ENCODE results near the gene PPFIA4. TPM values are rescaled to one million over a fixed set of nuclear protein-coding genes. Genes with fewer than 3 reads are reported as not detected.

The PPFIA4 gene
- total and polyA plus RNA-seq, 9 of the 15 experiments (the other 6 are each of a cell fraction or from before 2014, with no cell fraction given) = 0.07 to 12.0 (median 0.70) TPM

DNA sequence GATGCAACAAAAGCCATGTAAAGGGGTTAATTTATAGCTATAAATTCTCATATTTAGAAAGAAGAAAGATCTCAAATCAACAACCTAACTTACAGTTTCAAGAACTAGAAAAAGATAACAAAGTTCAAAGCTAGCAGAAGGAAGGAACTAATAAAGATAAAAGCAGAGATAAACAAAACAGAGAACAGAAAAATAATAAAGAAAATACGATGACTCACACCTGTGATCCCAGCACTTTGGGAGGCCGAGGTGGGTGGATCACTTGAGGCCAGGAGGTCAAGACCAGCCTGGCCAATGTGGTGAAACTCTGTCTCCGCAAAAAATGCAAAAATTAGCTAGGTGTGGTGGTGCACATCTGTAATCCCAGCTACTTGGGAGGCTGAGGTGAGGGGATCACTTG is 31.5 kb upstream of the PPFIA4 start (continued):
- TF ChIP-seq, protein P1, sequence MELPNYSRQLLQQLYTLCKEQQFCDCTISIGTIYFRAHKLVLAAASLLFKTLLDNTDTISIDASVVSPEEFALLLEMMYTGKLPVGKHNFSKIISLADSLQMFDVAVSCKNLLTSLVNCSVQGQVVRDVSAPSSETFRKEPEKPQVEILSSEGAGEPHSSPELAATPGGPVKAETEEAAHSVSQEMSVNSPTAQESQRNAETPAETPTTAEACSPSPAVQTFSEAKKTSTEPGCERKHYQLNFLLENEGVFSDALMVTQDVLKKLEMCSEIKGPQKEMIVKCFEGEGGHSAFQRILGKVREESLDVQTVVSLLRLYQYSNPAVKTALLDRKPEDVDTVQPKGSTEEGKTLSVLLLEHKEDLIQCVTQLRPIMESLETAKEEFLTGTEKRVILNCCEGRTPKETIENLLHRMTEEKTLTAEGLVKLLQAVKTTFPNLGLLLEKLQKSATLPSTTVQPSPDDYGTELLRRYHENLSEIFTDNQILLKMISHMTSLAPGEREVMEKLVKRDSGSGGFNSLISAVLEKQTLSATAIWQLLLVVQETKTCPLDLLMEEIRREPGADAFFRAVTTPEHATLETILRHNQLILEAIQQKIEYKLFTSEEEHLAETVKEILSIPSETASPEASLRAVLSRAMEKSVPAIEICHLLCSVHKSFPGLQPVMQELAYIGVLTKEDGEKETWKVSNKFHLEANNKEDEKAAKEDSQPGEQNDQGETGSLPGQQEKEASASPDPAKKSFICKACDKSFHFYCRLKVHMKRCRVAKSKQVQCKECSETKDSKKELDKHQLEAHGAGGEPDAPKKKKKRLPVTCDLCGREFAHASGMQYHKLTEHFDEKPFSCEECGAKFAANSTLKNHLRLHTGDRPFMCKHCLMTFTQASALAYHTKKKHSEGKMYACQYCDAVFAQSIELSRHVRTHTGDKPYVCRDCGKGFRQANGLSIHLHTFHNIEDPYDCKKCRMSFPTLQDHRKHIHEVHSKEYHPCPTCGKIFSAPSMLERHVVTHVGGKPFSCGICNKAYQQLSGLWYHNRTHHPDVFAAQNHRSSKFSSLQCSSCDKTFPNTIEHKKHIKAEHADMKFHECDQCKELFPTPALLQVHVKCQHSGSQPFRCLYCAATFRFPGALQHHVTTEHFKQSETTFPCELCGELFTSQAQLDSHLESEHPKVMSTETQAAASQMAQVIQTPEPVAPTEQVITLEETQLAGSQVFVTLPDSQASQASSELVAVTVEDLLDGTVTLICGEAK (IDR thresholded peaks at IDR 0.05) = peak; percentile 68; the same call in 1 of the 2 replicates
- TF ChIP-seq, protein P1 (CRISPR knock-in tag; IDR thresholded peaks at IDR 0.05) = no peak
- peak; percentile 46 for TF ChIP-seq EGR1 (conservative IDR thresholded peaks at IDR 0.05)
- no peak for TF ChIP-seq RBM34 (IDR thresholded peaks at IDR 0.05; ENCODE audit: borderline replicate concordance, insufficient read depth, low read length)
- no peak for TF ChIP-seq ZNF766 (CRISPR knock-in tag; conservative IDR thresholded peaks at IDR 0.05)
- no peak for TF ChIP-seq NCOA4 (IDR thresholded peaks at IDR 0.05; ENCODE audit: partially characterized antibody)
- TF ChIP-seq, protein P2, sequence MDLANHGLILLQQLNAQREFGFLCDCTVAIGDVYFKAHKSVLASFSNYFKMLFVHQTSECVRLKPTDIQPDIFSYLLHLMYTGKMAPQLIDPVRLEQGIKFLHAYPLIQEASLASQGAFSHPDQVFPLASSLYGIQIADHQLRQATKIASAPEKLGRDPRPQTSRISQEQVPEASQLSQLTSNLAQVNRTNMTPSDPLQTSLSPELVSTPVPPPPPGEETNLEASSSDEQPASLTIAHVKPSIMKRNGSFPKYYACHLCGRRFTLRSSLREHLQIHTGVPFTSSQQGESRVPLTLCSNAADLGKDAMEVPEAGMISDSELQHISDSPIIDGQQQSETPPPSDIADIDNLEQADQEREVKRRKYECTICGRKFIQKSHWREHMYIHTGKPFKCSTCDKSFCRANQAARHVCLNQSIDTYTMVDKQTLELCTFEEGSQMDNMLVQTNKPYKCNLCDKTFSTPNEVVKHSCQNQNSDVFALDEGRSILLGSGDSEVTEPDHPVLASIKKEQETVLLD (IDR thresholded peaks at IDR 0.05) = no peak
- TF ChIP-seq, protein P3, sequence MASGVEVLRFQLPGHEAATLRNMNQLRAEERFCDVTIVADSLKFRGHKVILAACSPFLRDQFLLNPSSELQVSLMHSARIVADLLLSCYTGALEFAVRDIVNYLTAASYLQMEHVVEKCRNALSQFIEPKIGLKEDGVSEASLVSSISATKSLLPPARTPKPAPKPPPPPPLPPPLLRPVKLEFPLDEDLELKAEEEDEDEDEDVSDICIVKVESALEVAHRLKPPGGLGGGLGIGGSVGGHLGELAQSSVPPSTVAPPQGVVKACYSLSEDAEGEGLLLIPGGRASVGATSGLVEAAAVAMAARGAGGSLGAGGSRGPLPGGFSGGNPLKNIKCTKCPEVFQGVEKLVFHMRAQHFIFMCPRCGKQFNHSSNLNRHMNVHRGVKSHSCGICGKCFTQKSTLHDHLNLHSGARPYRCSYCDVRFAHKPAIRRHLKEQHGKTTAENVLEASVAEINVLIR (CRISPR knock-in tag; IDR thresholded peaks at IDR 0.05) = no peak
- TF ChIP-seq, protein P4, sequence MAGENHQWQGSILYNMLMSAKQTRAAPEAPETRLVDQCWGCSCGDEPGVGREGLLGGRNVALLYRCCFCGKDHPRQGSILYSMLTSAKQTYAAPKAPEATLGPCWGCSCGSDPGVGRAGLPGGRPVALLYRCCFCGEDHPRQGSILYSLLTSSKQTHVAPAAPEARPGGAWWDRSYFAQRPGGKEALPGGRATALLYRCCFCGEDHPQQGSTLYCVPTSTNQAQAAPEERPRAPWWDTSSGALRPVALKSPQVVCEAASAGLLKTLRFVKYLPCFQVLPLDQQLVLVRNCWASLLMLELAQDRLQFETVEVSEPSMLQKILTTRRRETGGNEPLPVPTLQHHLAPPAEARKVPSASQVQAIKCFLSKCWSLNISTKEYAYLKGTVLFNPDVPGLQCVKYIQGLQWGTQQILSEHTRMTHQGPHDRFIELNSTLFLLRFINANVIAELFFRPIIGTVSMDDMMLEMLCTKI (IDR thresholded peaks at IDR 0.05; ENCODE audit: partially characterized antibody) = no peak
- TF ChIP-seq MED1 (CRISPR knock-in tag; IDR thresholded peaks at IDR 0.05; ENCODE audit: borderline replicate concordance) = no peak
- TF ChIP-seq CXXC5 (CRISPR knock-in tag; IDR thresholded peaks at IDR 0.05) = no peak
- TF ChIP-seq PHTF2 (CRISPR knock-in tag; IDR thresholded peaks at IDR 0.05) = no peak
- no peak for TF ChIP-seq PHF20 (IDR thresholded peaks at IDR 0.05; ENCODE audit: partially characterized antibody)
- no peak for TF ChIP-seq ZFP1 (CRISPR knock-in tag; IDR thresholded peaks at IDR 0.05)
- no peak for TF ChIP-seq PHF21A (IDR thresholded peaks at IDR 0.05; ENCODE audit: borderline replicate concordance, low read depth)
